Measurements from ENCODE around the gene NKX2-4.

NKX2-4 gene

GRCh38 chr20:21397341-21398108, at the start of gene NKX2-4:
Gene NKX2-4, minus strand, starts transcription at chr20:21397526. Its CDS starts 127 bp downstream, at chr20:21397399.
- TF ChIP-seq ZBTB7A (IDR thresholded peaks at IDR 0.05; ENCODE audit: low read depth), result no peak
- no peak for TF ChIP-seq TCF12 (IDR thresholded peaks at IDR 0.05; ENCODE audit: low read depth)
- no peak for TF ChIP-seq CREB1 (IDR thresholded peaks at IDR 0.05; ENCODE audit: low read depth)
- no peak for TF ChIP-seq YY1 (IDR thresholded peaks at IDR 0.05; ENCODE audit: low read depth)
- TF ChIP-seq TEAD4 (IDR thresholded peaks at IDR 0.05), result no peak
- TF ChIP-seq MAX (IDR thresholded peaks at IDR 0.05), result no peak
- no peak for TF ChIP-seq NFIC (IDR thresholded peaks at IDR 0.05)

GRCh38 chr20:21437816-21438215, 40.5 kb upstream of the NKX2-4 start:
- TF ChIP-seq TCF12 (IDR thresholded peaks at IDR 0.05; ENCODE audit: low read depth) (no peak), EP300 (IDR thresholded peaks at IDR 0.05; ENCODE audit: borderline replicate concordance) (no peak), TAF1 (IDR thresholded peaks at IDR 0.05; ENCODE audit: low read depth) (no peak), CEBPB (IDR thresholded peaks at IDR 0.05) (no peak), NFIC (IDR thresholded peaks at IDR 0.05) (no peak), TEAD4 (IDR thresholded peaks at IDR 0.05) (no peak), YY1 (IDR thresholded peaks at IDR 0.05; ENCODE audit: low read depth) (no peak), REST (IDR thresholded peaks at IDR 0.05; ENCODE audit: low read depth) (no peak), EGR1 (IDR thresholded peaks at IDR 0.05) (no peak), MAX (IDR thresholded peaks at IDR 0.05) (no peak), USF1 (IDR thresholded peaks at IDR 0.05) (no peak), RAD21 (IDR thresholded peaks at IDR 0.05; ENCODE audit: low read depth) (no peak), ZBTB7A (IDR thresholded peaks at IDR 0.05; ENCODE audit: low read depth) (no peak), FOXM1 (IDR thresholded peaks at IDR 0.05; ENCODE audit: borderline replicate concordance, low read depth) (no peak), CREB1 (IDR thresholded peaks at IDR 0.05; ENCODE audit: low read depth) (no peak)

- TF ChIP-seq REST (IDR thresholded peaks at IDR 0.05; ENCODE audit: low read depth), result no peak
- no peak for TF ChIP-seq TEAD4 (IDR thresholded peaks at IDR 0.05)
These were observed 39.9 kb upstream of the NKX2-4 start for GRCh38 chr20:21437248-21437647.

GRCh38 chr20:21436205-21436604, 38.9 kb upstream of the NKX2-4 start:
- TF ChIP-seq ZBTB7A (IDR thresholded peaks at IDR 0.05; ENCODE audit: low read depth) (no peak), REST (IDR thresholded peaks at IDR 0.05; ENCODE audit: low read depth) (no peak), NFIC (IDR thresholded peaks at IDR 0.05) (no peak), FOXM1 (IDR thresholded peaks at IDR 0.05; ENCODE audit: borderline replicate concordance, low read depth) (no peak), YY1 (IDR thresholded peaks at IDR 0.05; ENCODE audit: low read depth) (no peak), MAX (IDR thresholded peaks at IDR 0.05) (no peak), EGR1 (IDR thresholded peaks at IDR 0.05) (no peak)

- no peak for TF ChIP-seq EGR1 (IDR thresholded peaks at IDR 0.05)
- no peak for TF ChIP-seq CREB1 (IDR thresholded peaks at IDR 0.05; ENCODE audit: low read depth)
- TF ChIP-seq FOXM1 (IDR thresholded peaks at IDR 0.05; ENCODE audit: borderline replicate concordance, low read depth), result no peak
These were observed 38.2 kb upstream of the NKX2-4 start for GRCh38 chr20:21435576-21435975.

Data from Ishikawa (cell line).